H4 (cell line): Measurements from ENCODE around the gene ACTL10. TPM values are rescaled to one million over a fixed set of nuclear protein-coding genes. Genes with fewer than 3 reads are reported as not detected.

Experiments
- total RNA-seq: library from RNA; depleted of rRNA; stranded (reverse); fragments of >200 nt; shearing (Covaris generic); gene quantifications from 2 replicates; pipeline ENCODE4 v1.2.3, GENCODE V29; 2014; rRNA removed

ACTL10 gene
- total RNA-seq, 1 experiment from 2014 or later = not detected

Other genes starting within 250 kb of the ACTL10 start
- 9.2 and 12.5 TPM in 2 replicates for gene SNTA1, start 223.2 kb upstream of the ACTL10 start, total RNA-seq
- gene CBFA2T2, start 176.8 kb upstream of the ACTL10 start, total RNA-seq = 3.6 and 4.7 TPM in 2 replicates
- not detected in 2 replicates for gene C20orf144, start 4.6 kb upstream of the ACTL10 start, total RNA-seq
- 15.8 and 22.5 TPM in 2 replicates for gene NECAB3, start 7.5 kb downstream of the ACTL10 start, total RNA-seq
- 15.1 and 17.0 TPM in 2 replicates for gene E2F1, start 19.4 kb downstream of the ACTL10 start, total RNA-seq
- 2.5 TPM in 2 replicates for gene PXMP4, start 53.4 kb downstream of the ACTL10 start, total RNA-seq
- 0.68 and 0.81 TPM in 2 replicates for gene ZNF341, start 65.1 kb downstream of the ACTL10 start, total RNA-seq
- 25.7 and 36.2 TPM in 2 replicates for gene CHMP4B, start 144.4 kb downstream of the ACTL10 start, total RNA-seq